Hepatocyte (in vitro differentiated cells): ENCODE measurements around the gene ERO1B.

ENCODE experiments used
- EZH2 ChIP-seq: fragments of 200-600 bp; sonication (generic); IDR thresholded peaks from 2 replicates; pipeline ENCODE4 v1.6.1; 2016; ENCODE audit warnings: antibody characterized with exemption, mild to moderate bottlenecking, borderline replicate concordance
- TF ChIP-seq, protein P1 (sequence below): fragments of 200-600 bp; sonication (generic); IDR thresholded peaks from 2 replicates; pipeline ENCODE4 v1.5.1; 2016; ENCODE audit warnings: antibody characterized with exemption, mild to moderate bottlenecking; ENCODE audit not compliant: poor library complexity

DNA sequence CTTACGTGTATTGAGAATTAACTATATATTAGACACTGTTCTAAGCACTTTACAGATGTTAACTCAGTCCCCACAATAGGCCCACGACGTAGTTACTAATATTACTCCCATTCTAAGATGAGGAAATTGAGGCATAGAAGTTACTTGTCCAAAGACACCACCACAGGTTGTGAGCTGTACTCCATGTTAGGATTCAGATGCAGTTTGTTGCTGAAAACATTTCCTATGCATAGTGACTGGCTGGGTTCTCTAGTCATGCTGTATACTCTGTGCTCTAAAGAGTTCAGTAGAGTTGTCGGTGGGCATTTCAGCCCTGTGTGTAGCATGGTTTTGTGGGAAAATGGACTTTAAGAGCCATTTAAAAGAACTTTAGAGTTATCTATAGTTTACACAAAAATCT lies 74.2 kb downstream of the ERO1B start:
- TF ChIP-seq, protein P1, sequence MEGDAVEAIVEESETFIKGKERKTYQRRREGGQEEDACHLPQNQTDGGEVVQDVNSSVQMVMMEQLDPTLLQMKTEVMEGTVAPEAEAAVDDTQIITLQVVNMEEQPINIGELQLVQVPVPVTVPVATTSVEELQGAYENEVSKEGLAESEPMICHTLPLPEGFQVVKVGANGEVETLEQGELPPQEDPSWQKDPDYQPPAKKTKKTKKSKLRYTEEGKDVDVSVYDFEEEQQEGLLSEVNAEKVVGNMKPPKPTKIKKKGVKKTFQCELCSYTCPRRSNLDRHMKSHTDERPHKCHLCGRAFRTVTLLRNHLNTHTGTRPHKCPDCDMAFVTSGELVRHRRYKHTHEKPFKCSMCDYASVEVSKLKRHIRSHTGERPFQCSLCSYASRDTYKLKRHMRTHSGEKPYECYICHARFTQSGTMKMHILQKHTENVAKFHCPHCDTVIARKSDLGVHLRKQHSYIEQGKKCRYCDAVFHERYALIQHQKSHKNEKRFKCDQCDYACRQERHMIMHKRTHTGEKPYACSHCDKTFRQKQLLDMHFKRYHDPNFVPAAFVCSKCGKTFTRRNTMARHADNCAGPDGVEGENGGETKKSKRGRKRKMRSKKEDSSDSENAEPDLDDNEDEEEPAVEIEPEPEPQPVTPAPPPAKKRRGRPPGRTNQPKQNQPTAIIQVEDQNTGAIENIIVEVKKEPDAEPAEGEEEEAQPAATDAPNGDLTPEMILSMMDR: no peak
- TF ChIP-seq EZH2: no peak
